GM19328 (cell line): ENCODE results near the gene OCIAD1.
"Not testable (repeated sequence)": the region's sequence is repeated elsewhere in the genome, so short reads cannot be mapped to it uniquely, and the experiment has no call there.

Source experiments
- ATAC-seq: cut with Tn5 transposase; IDR thresholded peaks from one replicate; pipeline ENCODE4 v1.9.1; 2021; ENCODE audit warnings: mild to moderate bottlenecking, moderate library complexity; ENCODE audit not compliant: unreplicated experiment

OCIAD1 gene, protein sequence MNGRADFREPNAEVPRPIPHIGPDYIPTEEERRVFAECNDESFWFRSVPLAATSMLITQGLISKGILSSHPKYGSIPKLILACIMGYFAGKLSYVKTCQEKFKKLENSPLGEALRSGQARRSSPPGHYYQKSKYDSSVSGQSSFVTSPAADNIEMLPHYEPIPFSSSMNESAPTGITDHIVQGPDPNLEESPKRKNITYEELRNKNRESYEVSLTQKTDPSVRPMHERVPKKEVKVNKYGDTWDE

DNA sequence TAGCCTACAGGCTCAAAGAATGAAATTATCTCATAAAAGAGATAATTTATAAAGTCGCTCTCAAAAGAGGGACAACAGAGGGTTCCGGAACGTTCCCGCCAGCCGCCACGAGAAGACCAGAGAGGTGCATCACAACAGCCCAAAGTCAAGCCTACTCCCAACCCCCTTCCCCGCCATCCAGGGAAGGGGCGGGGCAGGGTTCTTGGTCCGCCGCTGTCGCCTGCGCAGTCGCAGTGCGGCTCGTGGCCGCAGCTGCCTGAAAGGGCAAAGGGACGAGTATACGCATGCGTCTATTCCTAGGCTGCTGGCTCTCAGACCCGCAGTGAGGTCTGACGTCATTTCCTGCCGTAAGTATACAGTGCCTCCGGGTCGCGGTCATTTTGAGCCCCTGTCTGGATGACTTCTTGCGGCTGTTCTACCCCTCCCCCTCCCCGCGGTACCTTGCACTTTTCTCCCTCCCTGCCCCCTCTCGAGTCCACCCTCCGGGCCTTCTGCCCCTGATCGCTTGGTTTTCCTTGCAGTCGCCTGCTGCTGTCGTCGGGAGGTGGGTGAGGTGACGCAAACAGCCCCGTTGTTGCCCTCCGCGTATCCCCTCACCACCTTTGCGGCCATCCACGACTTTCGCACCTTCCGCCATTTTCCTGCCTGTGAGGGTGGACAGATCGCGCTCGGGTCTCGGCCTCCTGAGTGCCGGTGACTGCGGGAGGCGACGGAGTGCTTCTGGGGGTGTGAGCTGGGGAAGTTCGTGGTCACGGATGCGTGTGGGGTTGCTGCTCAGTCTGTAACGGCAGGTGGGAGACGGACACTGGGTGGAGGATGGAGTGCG lies at the start of gene OCIAD1:
TSS of gene OCIAD1 (plus strand) at position 383 of the 826 bp plus-strand sequence. CDS start 1,537 bp downstream, outside the sequence.
- ATAC-seq, result peak; percentile 100

- ATAC-seq, result no peak
Observed at GRCh38 chr4:48781968-48782367, 48.9 kb upstream of the OCIAD1 start.

- ATAC-seq, result no peak
Observed at GRCh38 chr4:48785302-48785701, 45.6 kb upstream of the OCIAD1 start.

DNA sequence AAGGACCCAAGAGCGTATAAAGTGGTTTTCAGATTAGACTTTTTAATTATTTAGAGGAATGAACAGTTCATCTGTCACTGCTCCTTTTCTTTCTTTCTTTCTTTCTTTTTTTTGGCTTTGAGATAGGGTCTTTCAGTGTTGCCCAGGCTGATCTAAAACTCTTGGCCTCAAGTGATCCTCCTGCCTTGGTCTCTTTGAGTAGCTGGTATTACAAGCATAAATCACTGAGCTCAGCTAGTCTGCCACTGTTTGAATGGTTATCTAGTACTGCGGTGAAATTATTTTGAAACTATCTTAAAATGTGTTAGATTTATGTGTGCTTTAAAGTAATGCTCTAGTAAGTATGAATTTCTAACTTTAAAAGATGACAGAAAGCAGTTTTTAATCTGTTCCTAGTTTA lies 44.3 kb upstream of the OCIAD1 start:
- ATAC-seq, result no peak

- no peak for ATAC-seq
Observed at GRCh38 chr4:48787056-48787455, 43.8 kb upstream of the OCIAD1 start.

GRCh38 chr4:48790561-48790960 lies 40.3 kb upstream of the OCIAD1 start:
- no peak for ATAC-seq

GRCh38 chr4:48791313-48791712 lies 39.6 kb upstream of the OCIAD1 start:
- no peak for ATAC-seq

GRCh38 chr4:48792348-48793006 lies 38.4 kb upstream of the OCIAD1 start:
- ATAC-seq, result no peak

GRCh38 chr4:48795108-48795507 lies 35.8 kb upstream of the OCIAD1 start:
- ATAC-seq, result no peak

GRCh38 chr4:48796191-48796926 lies 34.5 kb upstream of the OCIAD1 start:
- no peak for ATAC-seq

- ATAC-seq, result no peak
Observed at GRCh38 chr4:48796927-48797679, 33.8 kb upstream of the OCIAD1 start.

- no peak for ATAC-seq
Observed at GRCh38 chr4:48798117-48798516, 32.8 kb upstream of the OCIAD1 start.

- no peak for ATAC-seq
Observed at GRCh38 chr4:48799157-48799556, 31.7 kb upstream of the OCIAD1 start.

- ATAC-seq, result not testable (repeated sequence)
Observed at GRCh38 chr4:48800155-48800554, 30.7 kb upstream of the OCIAD1 start.

DNA sequence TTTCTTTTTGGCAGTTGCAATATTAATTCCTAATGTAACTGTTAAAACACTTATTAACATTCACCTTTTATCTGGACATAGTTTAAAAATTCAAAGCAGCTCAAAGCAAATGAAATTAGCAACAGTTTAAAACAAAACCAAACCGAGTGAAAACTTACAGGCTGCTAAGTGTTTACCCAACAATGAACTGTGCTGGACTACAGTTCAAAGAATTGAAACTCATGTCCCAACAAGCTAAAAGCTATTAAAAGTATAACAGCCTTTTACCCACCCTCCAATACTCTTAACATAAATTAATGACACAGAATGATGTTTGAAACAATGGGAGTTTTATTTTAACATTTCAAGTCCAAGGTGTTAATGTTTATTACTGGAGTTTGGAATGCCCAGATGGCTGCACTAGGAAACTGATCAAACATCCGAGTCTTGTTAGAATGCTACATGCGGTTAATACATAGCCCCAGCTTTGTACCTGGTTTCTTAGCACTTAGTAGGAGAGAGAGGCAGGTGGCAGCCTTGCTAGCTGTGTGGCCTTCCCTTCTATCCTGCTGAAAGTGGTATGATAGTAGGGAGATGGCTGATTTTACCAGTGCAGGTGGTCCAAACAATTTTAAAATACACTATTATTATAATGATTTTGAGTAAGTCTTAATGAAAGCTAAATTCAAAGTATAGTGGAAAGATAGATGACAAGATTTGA lies 29.7 kb upstream of the OCIAD1 start:
- ATAC-seq, result no peak

GRCh38 chr4:48804584-48805301 lies 26.1 kb upstream of the OCIAD1 start:
- no peak for ATAC-seq

- ATAC-seq, result no peak
Observed at GRCh38 chr4:48812866-48813265, 18.0 kb upstream of the OCIAD1 start.

- ATAC-seq, result peak; percentile 79
Observed at GRCh38 chr4:48813964-48814363, 16.9 kb upstream of the OCIAD1 start.

- ATAC-seq, result no peak
Observed at GRCh38 chr4:48815483-48815882, 15.4 kb upstream of the OCIAD1 start.
